CD4-positive, alpha-beta T cell (primary cell): ENCODE data around the gene PPP4R2. TPM values are rescaled to one million over a fixed set of nuclear protein-coding genes. Genes with fewer than 3 reads are reported as not detected.

Experiments
- ATAC-seq: fragments of 200-7000 bp; cut with Tn5 transposase; one replicate; pipeline ENCODE4 v1.10.0; 2022; ENCODE audit warnings: mild to moderate bottlenecking; ENCODE audit not compliant: poor library complexity
- CTCF ChIA-PET: fragments of 350-600 bp; sonication (Branson Sonifier 250); formaldehyde crosslinking; loops from one replicate; lab custom pipeline; 2021; ENCODE audit warnings: antibody characterized with exemption, inconsistent platforms; lab: Charles Lee
- POLR2A ChIA-PET: fragments of 350-600 bp; sonication (Branson Sonifier 250); formaldehyde crosslinking; loops from one replicate; lab custom pipeline; 2021; ENCODE audit warnings: antibody characterized with exemption, inconsistent platforms; lab: Charles Lee
- DNase-seq, 14 experiments: peaks; one replicate each; pipeline ENCODE4 v3.0.0-alpha.2; 2013 to 2020; ENCODE audit warnings: mixed read lengths in 2 of 14
- H3K27ac ChIP-seq, 2 donors: one replicate each; pipeline versions ENCODE4 v1.5.1 to v1.7.0; 2013; ENCODE audit warnings: low read length in 2 of 2, low read depth in 1 of 2, mild to moderate bottlenecking in 1 of 2
- H3K27me3 ChIP-seq, 2 experiments: 1 replicate in 1 of 2; 2 replicates in 1 of 2; pipeline versions ENCODE4 v1.6.1 to v1.7.0; 2013; ENCODE audit warnings: low read length in 2 of 2, control low read depth in 1 of 2, mild to moderate bottlenecking in 1 of 2, moderate library complexity in 1 of 2; ENCODE audit not compliant: insufficient read depth in 2 of 2, control insufficient read depth in 1 of 2
- H3K36me3 ChIP-seq: one replicate; pipeline ENCODE4 v1.6.1; 2013; ENCODE audit warnings: low read length, control low read depth; ENCODE audit not compliant: insufficient read depth
- H3K4me1 ChIP-seq: one replicate; pipeline ENCODE4 v1.6.1; 2013; ENCODE audit warnings: low read length, control low read depth; ENCODE audit not compliant: insufficient read depth
- H3K4me3 ChIP-seq: one replicate; pipeline ENCODE4 v1.5.1; 2013; ENCODE audit warnings: mild to moderate bottlenecking, low read length, moderate library complexity
- H3K9me3 ChIP-seq, 2 experiments: 1 replicate in 1 of 2; 2 replicates in 1 of 2; pipeline versions ENCODE4 v1.6.1 to v1.7.0; 2013; ENCODE audit warnings: low read length in 2 of 2, mild to moderate bottlenecking in 2 of 2, control low read depth in 1 of 2, moderate library complexity in 1 of 2; ENCODE audit not compliant: control insufficient read depth in 1 of 2, insufficient read depth in 1 of 2
- H3K27ac Mint-ChIP-seq: one replicate; pipeline ENCODE4 v1.8.0; 2020; ENCODE audit warnings: mixed read lengths
- H3K27me3 Mint-ChIP-seq: one replicate; pipeline ENCODE4 v1.8.0; 2021; ENCODE audit warnings: mixed read lengths
- H3K36me3 Mint-ChIP-seq: one replicate; pipeline ENCODE4 v1.8.0; 2021; ENCODE audit warnings: low read depth, mixed read lengths
- H3K4me1 Mint-ChIP-seq: one replicate; pipeline ENCODE4 v1.8.0; 2021; ENCODE audit warnings: low read depth, mixed read lengths
- H3K4me3 Mint-ChIP-seq: one replicate; pipeline ENCODE4 v1.8.0; 2020; ENCODE audit warnings: mild to moderate bottlenecking, mixed read lengths
- H3K9me3 Mint-ChIP-seq: one replicate; pipeline ENCODE4 v1.8.0; 2020; ENCODE audit warnings: mixed read lengths
- CTCF ChIP-seq: fragments of 200-600 bp; IDR thresholded peaks from one replicate; pipeline ENCODE4 v1.8.0; 2022; ENCODE audit warnings: antibody characterized with exemption, mild to moderate bottlenecking
- intact Hi-C, 2 experiments: fragments of 100-400 bp; cut with DNase I in 1 of 2; cut with micrococcal nuclease in 1 of 2; formaldehyde crosslinking; loops; one replicate each; pipeline versions ENCODE4 v1.15.1 to v1.9.0; 2023 to 2025; cut with DNase I, micrococcal nuclease
- total RNA-seq, 174 experiments: library from RNA in 2 of 174; stranded (reverse) in 2 of 174; gene quantifications; one replicate each; pipeline ENCODE4 v1.2.3 and lab custom pipeline; 2021 to 2026

The PPP4R2 gene
- total RNA-seq, 2 experiments from 2014 or later, result 67.8 to 80.3 TPM

DNA sequence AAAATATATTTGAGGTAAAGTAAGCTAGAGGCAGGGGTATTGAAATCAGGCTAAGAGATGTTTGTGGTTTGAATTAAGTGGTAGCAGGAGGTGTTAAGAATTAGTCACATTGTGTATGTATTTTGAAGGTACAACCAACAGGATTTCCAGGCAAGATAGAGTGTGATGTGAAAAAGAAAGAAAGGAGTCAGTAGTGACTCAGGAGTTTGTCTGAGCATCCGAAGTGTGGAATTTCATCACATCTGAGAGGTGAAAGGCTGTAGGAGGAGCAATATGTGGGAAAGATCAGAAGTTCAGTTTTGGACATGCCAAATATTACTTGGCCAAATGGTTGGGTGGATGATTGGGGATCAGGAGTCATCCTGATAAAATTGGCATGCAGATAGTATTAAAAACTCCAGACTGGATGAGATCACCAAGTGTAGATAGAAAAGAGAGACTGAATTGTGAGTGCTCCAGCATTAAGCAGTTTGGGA, 32.7 kb downstream of the PPP4R2 start:
- POLR2A ChIA-PET, result no interaction called here
- no peaks in the 10 kb centered on the region for H3K9me3 ChIP-seq
- Mint-ChIP-seq H3K4me3 (no peak overlapping the region), H3K27ac (peak overlapping the region; percentile 28), H3K9me3 (no peaks in the 10 kb centered on the region), H3K27me3 (no peaks in the 10 kb centered on the region), H3K36me3 (peaks cover 20% of the 10 kb centered on the region), H3K4me1 (peaks cover 86% of the 10 kb centered on the region)
- TF ChIP-seq CTCF, result no peak
- intact Hi-C loops, result no loop called here
- peaks cover 22% of the 10 kb centered on the region for H3K4me1 ChIP-seq
- peaks cover 5% of the 10 kb centered on the region for H3K36me3 ChIP-seq
- DNase-seq, result peak in 1 of 14 experiments; percentile 46
- no peak overlapping the region for H3K4me3 ChIP-seq
- no peaks in the 10 kb centered on the region for H3K27me3 ChIP-seq
- peak; percentile 21 for ATAC-seq
- no peak overlapping the region for H3K27ac ChIP-seq
- CTCF ChIA-PET, result no interaction called here

GRCh38 chr3:73030073-73030597, 33.5 kb downstream of the PPP4R2 start:
- H3K4me1 ChIP-seq, result peaks cover 20% of the 10 kb centered on the region

DNA sequence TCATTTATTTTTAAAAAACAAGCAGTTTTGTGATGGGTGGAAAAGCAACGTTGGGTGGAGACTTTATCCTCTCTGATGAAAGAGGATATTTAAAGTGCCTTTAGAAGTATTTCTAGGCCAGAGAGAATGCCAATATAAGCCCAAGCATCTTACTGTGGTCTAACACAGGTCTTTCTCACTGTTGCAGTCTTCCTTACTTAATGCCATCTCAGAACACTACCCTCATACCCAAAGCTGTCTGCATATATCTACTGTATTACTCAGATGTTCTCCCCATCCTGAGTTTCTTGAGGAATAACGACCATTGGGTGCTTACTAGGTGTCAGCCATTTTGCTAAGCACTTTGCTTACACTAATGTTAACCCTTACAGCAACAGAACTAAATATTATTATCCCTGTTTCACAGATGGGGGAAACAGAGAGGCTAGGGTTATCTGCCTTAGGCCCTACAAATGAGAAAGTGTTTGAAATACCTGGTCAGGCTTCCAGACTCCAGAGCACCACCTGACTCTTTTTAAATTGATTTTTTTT, 35.0 kb downstream of the PPP4R2 start:
- H3K36me3 ChIP-seq, result peaks cover 4% of the 10 kb centered on the region
- intact Hi-C loops, result no loop called here
- no peaks in the 10 kb centered on the region for H3K9me3 ChIP-seq
- Mint-ChIP-seq H3K4me1 (peaks cover 83% of the 10 kb centered on the region), H3K27me3 (no peaks in the 10 kb centered on the region), H3K27ac (no peak overlapping the region), H3K4me3 (no peak overlapping the region), H3K9me3 (no peaks in the 10 kb centered on the region), H3K36me3 (peaks cover 30% of the 10 kb centered on the region)
- H3K4me1 ChIP-seq, result peaks cover 26% of the 10 kb centered on the region
- POLR2A ChIA-PET, result interaction anchor here (0.7 kb wide), 1 partner anchor 16 kb away, joined by 3 read pairs; no protein-coding TSS in a partner anchor
- CTCF ChIA-PET, result no interaction called here
- no peak for TF ChIP-seq CTCF
- H3K4me3 ChIP-seq, result no peak overlapping the region
- no peak for ATAC-seq
- DNase-seq, result no peak
- no peaks in the 10 kb centered on the region for H3K27me3 ChIP-seq
- H3K27ac ChIP-seq, result no peak overlapping the region

More at GRCh38 chr3:73030073-73030597, 33.5 kb downstream of the PPP4R2 start:
- DNase-seq (no peak), ATAC-seq (no peak)
- no peaks in the 10 kb centered on the region for H3K9me3 Mint-ChIP-seq
- Histone ChIP-seq H3K9me3 (no peaks in the 10 kb centered on the region), H3K4me3 (no peak overlapping the region), H3K27me3 (no peaks in the 10 kb centered on the region), H3K27ac (no peak overlapping the region), H3K36me3 (peaks cover 5% of the 10 kb centered on the region)
- H3K4me1 Mint-ChIP-seq, result peaks cover 86% of the 10 kb centered on the region
- H3K36me3 Mint-ChIP-seq, result peaks cover 25% of the 10 kb centered on the region
- ChIA-PET CTCF (no interaction called here), POLR2A (no interaction called here)
- no peak for TF ChIP-seq CTCF
- intact Hi-C loops, result no loop called here
- H3K4me3 Mint-ChIP-seq, result no peak overlapping the region
- H3K27me3 Mint-ChIP-seq, result no peaks in the 10 kb centered on the region
- H3K27ac Mint-ChIP-seq, result peak overlapping the region; percentile 28
